SU-DHL-6 (cell line): Measurements from ENCODE around the gene PIEZO1.

Experiments used
- CTCF ChIP-seq: fragments of 200-600 bp; sonication (generic); IDR thresholded peaks from one replicate; pipeline ENCODE4 v1.5.1; 2017; ENCODE audit warnings: antibody characterized with exemption, mild to moderate bottlenecking, low read length, moderate library complexity; ENCODE audit not compliant: insufficient read depth, poor library complexity, severe bottlenecking
- EZH2phosphoT487 ChIP-seq: fragments of 200-600 bp; sonication (generic), shearing (Covaris generic); conservative IDR thresholded peaks from 2 replicates; pipeline ENCODE4 v1.6.1; 2018; ENCODE audit warnings: mild to moderate bottlenecking, antibody characterized with exemption, low read length, moderate library complexity, mixed read lengths

GRCh38 chr16:88721815-88722755, 62.9 kb downstream of the PIEZO1 start:
- TF ChIP-seq EZH2phosphoT487 (no peak), CTCF (no peak)
